ENCODE data around the gene MOGAT1.
"Not testable (repeated sequence)": the region's sequence is repeated elsewhere in the genome, so short reads cannot be mapped to it uniquely, and the experiment has no call there.

The MOGAT1 gene

GRCh38 chr2:222690564-222691200, 19.2 kb downstream of the MOGAT1 start:
- Histone ChIP-seq H3K9me3 (ENCODE audit: control insufficient read depth, insufficient read depth, low read depth, low read length) (no peaks in the 10 kb centered on the region), H3K4me1 (ENCODE audit: control insufficient read depth, insufficient read depth, low read length) (no peaks in the 10 kb centered on the region), H3K36me3 (ENCODE audit: control insufficient read depth in 2 of 2, insufficient read depth in 1 of 2, low read length in 2 of 2) (no peaks in the 10 kb centered on the region), H3K27ac (ENCODE audit: extremely low read depth, low read depth, low read length) (no peak overlapping the region), H3K4me3 (ENCODE audit: low read depth, low read length) (no peak overlapping the region)
- ChIA-PET CTCF (interaction anchor here (0.5 to 4.6 kb wide), 50 partner anchors 7 to 1815 kb away, joined by 3 to 37 read pairs (median 4); no protein-coding TSS in a partner anchor), POLR2A (no interaction called here)
- TF ChIP-seq ZNF623 (tag by site-specific recombination; IDR thresholded peaks at IDR 0.05): no peak
- TF ChIP-seq SP7 (tag by site-specific recombination; IDR thresholded peaks at IDR 0.05): peak; percentile 41; the same call in 1 of the 2 replicates
- TF ChIP-seq ZSCAN30 (tag by site-specific recombination; IDR thresholded peaks at IDR 0.05): peak; percentile 74
- TF ChIP-seq ZNF654 (tag by site-specific recombination; IDR thresholded peaks at IDR 0.05; ENCODE audit: low read depth): peak; percentile 85
- peak; percentile 82 for TF ChIP-seq CTCF (tag by site-specific recombination; IDR thresholded peaks at IDR 0.05)
- 0 out of 2 replicates have a peak, but pooled peaks have one; percentile 21 for TF ChIP-seq ZNF501 (tag by site-specific recombination; IDR thresholded peaks at IDR 0.05)
- TF ChIP-seq ZNF707 (tag by site-specific recombination; IDR thresholded peaks at IDR 0.05): no peak
- peak; percentile 11; the same call in 1 of the 2 replicates for TF ChIP-seq OSR2 (tag by site-specific recombination; IDR thresholded peaks at IDR 0.05)

GRCh38 chr2:222693413-222693812, 22.0 kb downstream of the MOGAT1 start:
- H3K27ac ChIP-seq (ENCODE audit: extremely low read depth, low read depth, low read length); POLR2A ChIA-PET; H3K4me1 ChIP-seq (ENCODE audit: control insufficient read depth, insufficient read depth, low read length); H3K4me3 ChIP-seq (ENCODE audit: low read depth, low read length); H3K36me3 ChIP-seq (ENCODE audit: control insufficient read depth in 2 of 2, insufficient read depth in 1 of 2, low read length in 2 of 2); H3K9me3 ChIP-seq (ENCODE audit: control insufficient read depth, insufficient read depth, low read depth, low read length): not testable (repeated sequence)
- CTCF ChIA-PET: interaction anchor here (0.7 to 0.9 kb wide), 2 partner anchors 197 to 276 kb away, joined by 3 to 4 read pairs; no protein-coding TSS in a partner anchor

GRCh38 chr2:222693837-222694236, 22.4 kb downstream of the MOGAT1 start:
- POLR2A ChIA-PET: no interaction called here
- no peaks in the 10 kb centered on the region for H3K9me3 ChIP-seq (ENCODE audit: control insufficient read depth, insufficient read depth, low read depth, low read length)
- CTCF ChIA-PET: interaction anchor here (0.6 to 1.0 kb wide), 4 partner anchors 69 to 276 kb away, joined by 3 to 4 read pairs (median 4); no protein-coding TSS in a partner anchor

GRCh38 chr2:222698276-222698675, 26.8 kb downstream of the MOGAT1 start:
- Histone ChIP-seq H3K9me3 (ENCODE audit: control insufficient read depth, insufficient read depth, low read depth, low read length) (no peaks in the 10 kb centered on the region), H3K4me3 (ENCODE audit: low read depth, low read length) (no peak overlapping the region), H3K36me3 (ENCODE audit: control insufficient read depth in 2 of 2, insufficient read depth in 1 of 2, low read length in 2 of 2) (no peaks in the 10 kb centered on the region), H3K4me1 (ENCODE audit: control insufficient read depth, insufficient read depth, low read length) (no peaks in the 10 kb centered on the region), H3K27ac (ENCODE audit: extremely low read depth, low read depth, low read length) (no peak overlapping the region)
- TF ChIP-seq ZBTB49 (tag by site-specific recombination; IDR thresholded peaks at IDR 0.05; ENCODE audit: low read depth) (no peak), MZF1 (tag by site-specific recombination; IDR thresholded peaks at IDR 0.05; ENCODE audit: borderline replicate concordance) (no peak), ZNF398 (tag by site-specific recombination; IDR thresholded peaks at IDR 0.05) (no peak), ZNF777 (tag by site-specific recombination; IDR thresholded peaks at IDR 0.05; ENCODE audit: borderline replicate concordance) (no peak)
- ChIA-PET POLR2A (no interaction called here), CTCF (interaction anchor here (1.3 to 1.6 kb wide), 2 partner anchors 11 to 216 kb away, joined by 3 to 5 read pairs; no protein-coding TSS in a partner anchor)

More at GRCh38 chr2:222693837-222694236, 22.4 kb downstream of the MOGAT1 start:
- no peaks in the 10 kb centered on the region for H3K4me1 ChIP-seq (ENCODE audit: control insufficient read depth, insufficient read depth, low read length)
- no peak overlapping the region for H3K4me3 ChIP-seq (ENCODE audit: low read depth, low read length)
- H3K27ac ChIP-seq (ENCODE audit: extremely low read depth, low read depth, low read length): no peak overlapping the region
- TF ChIP-seq ZNF426 (tag by site-specific recombination; IDR thresholded peaks at IDR 0.05) (no peak), ZNF654 (tag by site-specific recombination; IDR thresholded peaks at IDR 0.05; ENCODE audit: low read depth) (peak; percentile 12; the same call in 1 of the 2 replicates), ZXDB (tag by site-specific recombination; IDR thresholded peaks at IDR 0.05) (peak; percentile 31; the same call in 1 of the 2 replicates), ZNF488 (tag by site-specific recombination; IDR thresholded peaks at IDR 0.05) (no peak)
- H3K36me3 ChIP-seq (ENCODE audit: control insufficient read depth in 2 of 2, insufficient read depth in 1 of 2, low read length in 2 of 2): no peaks in the 10 kb centered on the region

Measured in HEK293 (cell line).